Stimulated activated naive CD8-positive, alpha-beta T cell treated with anti-CD3 and anti-CD28 coated beads, Interleukin-15, Interleukin-2, amounts not matched to agents 100 U/mL and 50 U/mL, for 24 hours (primary cell): ENCODE results near the gene ERBB4.

Experiments used
- ATAC-seq: fragments of 150-1000 bp; cut with Tn5 transposase; one replicate; pipeline ENCODE4 v1.10.0; 2021
- DNase-seq: peaks from one replicate; pipeline ENCODE4 v3.0.0; 2021

ERBB4 gene

DNA sequence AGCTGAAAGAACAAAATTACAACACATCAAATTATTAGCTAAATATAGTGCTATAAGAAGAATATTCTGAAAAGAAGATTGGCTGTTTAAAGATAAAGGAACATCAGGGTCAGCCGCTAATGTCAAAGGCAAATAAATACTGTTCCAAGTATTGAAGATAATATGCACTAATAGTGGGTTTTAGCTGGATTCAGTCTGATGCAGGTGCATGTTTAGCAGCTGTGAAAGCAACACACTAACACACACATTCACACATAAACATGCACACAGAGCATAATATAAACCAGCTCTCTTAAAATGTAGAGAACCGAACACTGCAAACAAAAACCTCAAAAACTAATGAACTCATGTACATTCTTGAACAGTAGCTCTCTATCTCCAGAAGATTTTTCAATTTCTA is 634.6 kb downstream of the ERBB4 start:
- DNase-seq = no peak
- ATAC-seq = no peak

DNA sequence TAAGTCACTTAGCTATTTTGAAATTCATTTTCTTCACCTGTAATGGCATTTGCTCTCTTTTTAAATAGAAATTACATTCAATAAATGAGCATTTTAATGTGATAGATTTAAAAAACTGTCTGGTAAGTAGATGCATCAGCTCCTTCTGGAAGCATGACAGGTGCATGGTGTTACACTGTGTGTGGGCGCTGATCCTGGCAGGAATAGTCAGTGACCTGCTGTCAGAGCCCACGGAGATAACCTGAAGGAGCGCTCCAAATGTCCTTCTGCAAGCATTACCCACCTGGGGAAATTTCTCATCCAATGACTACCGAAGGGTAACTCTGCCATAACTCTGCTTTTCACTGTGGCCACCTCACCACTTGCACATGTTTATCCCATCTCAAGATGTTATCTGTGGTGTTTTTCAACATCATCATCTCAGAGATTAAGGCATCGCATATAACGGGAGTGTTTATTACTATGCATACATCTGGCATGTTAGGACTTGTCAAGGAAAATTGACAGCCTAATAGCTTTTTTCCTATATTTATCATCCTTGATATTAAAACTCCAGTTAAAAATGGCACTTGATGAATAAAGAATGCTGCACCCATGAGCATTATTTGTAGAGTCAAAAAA is 637.3 kb downstream of the ERBB4 start:
- DNase-seq = no peak
- ATAC-seq = no peak

DNA sequence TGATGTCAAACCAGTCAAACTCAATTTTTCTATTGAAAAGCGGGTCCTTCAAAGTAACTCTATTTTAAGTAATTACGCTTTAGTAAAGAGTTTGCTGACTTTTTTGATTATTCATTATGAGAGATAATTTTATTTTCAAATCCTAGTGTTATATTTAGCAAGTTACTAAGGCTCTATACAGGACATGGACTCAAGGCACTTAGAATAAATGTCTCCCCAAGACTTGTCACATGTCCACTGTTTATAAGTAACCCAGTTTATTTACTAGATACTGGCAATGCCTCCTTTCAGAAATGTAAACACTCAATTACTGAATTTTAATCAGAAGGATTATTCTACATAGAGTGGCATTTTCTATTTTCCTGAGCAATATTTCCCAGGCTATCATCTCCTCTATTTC is 638.1 kb downstream of the ERBB4 start:
- DNase-seq = no peak
- no peak for ATAC-seq

DNA sequence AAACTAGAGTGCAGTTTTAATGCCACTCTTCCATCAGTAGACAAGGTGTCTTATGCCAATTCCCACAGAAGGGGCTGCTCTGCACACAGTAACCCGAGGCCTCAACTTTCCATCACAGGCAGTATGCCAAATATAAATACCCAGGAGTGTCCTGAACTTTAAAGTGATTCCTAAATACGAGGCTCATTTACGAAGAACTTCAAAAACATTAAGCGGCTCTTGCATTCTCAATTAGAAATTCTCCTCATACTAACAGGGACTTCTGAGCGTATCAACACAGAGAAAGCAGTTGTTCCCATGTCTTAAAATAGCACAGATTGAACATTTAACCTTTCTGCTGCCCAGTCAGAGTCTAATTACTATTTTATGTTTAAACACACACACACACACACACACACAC is 638.6 kb downstream of the ERBB4 start:
- DNase-seq = no peak
- ATAC-seq = no peak

DNA sequence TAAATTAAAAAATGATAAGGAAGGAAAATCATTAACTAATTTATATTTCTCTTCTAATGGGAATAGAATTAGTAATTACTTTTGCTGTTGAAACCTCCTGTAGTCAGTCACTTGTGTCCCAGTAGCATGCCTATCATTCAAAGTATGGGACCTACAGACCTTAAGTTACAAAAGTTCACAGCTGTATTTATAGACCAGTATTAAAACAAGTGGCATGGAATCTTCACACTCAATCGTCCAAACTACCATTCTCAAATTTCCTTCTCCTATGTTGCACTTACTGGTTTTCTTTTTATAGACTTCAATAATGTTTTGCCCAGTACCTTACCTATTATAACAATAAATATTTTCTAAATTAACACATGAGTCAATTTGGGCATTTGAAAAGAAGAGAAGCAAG is 639.9 kb downstream of the ERBB4 start:
- ATAC-seq = no peak
- no peak for DNase-seq

DNA sequence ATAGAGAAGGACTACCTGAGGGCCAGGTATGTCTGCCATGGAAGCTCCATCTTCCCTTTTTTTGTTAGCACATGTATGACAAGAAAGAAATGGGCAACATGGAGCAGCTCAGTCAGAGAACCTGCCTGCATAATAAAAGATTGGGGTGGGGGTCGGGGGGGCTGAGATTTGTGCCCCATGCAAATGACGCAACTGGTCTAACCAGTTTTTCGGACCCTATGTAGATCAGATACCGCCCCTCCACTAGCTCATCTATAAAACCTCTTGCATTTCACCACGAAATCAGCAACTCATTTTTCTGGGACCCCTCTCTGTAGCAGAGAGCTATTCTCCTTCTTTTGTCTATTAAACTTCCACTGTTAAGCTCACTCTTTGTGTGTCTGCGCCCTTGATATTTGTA is 657.2 kb downstream of the ERBB4 start:
- DNase-seq = no peak
- ATAC-seq = no peak

DNA sequence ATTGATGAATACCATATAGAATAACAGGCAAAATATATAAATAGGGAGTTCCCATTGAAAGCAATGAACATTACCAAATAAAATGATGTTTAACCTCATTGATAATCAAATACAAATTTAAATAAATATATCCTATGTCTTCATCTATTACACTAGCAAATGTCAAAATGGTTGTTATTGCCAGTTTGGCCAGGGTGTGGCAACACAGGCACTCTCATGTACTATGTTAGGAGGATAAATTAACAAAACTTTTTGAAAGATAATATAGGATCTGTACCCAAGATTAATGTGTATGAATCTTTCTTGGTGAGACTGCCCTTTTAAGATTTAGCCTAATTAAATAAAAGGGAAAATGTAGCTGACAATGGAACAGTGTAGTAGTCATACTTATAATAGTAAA is 659.3 kb downstream of the ERBB4 start:
- DNase-seq = no peak
- ATAC-seq = no peak

DNA sequence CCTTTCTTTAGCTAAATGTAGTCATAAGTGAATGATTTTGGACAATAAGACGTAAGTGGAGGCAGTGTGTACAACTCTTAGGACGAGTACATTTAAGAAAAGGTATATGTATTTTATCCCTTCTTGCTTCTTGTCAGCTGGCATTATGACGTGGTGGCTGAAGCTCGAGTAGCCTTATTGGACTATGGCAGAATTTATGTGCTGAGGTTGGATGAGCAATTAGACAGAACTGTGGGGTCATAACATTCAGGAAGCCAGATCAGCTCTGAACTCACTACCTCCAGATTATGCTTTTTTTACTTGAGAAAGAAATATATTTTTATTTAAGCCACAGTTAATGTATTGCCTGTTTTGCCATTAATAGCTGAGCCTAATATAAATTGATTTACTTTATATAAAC is 661.5 kb downstream of the ERBB4 start:
- DNase-seq = no peak
- ATAC-seq = no peak

DNA sequence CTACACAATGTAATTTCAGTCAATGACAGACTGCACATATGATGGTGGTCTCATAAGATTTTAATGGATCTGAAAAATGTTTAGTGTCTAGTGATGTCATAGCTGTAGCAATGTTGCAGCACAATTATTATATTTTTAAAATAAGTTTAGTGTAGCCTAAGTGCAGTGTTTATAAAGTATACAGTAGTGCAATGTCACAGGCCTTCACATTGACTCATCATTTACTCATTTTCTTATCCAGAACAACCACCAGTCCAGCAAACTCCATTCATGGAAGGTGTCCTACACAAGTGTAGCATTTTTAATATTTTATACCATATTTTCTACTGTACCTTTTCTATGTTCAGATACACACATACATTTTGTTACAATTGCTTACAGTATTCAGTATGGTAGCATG is 663.1 kb downstream of the ERBB4 start:
- ATAC-seq = no peak
- no peak for DNase-seq

DNA sequence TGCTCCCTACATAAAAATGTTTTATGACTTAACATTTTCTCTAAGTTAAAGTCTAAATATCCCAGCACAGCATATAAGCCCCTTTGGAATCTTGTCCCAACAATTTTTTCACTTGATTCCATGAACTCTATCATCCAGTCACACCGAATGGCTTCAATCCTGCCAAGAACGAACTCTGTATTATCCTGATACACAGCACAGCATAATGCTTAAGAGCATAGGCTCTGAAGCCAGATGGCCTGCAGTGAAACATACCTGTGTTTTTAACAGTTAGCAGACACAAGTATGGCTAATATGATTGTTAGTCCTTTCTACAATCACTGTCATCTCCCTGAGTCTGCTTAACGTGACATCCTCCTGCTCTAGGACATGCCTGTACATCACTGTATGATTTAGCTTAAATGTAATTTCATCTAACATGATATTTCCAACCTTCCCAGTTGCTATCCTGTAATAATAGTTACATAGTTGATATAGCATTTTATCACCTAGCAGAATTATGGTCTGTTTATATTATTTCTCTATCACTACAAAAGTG is 669.5 kb downstream of the ERBB4 start:
- ATAC-seq (no peak), DNase-seq (no peak)

DNA sequence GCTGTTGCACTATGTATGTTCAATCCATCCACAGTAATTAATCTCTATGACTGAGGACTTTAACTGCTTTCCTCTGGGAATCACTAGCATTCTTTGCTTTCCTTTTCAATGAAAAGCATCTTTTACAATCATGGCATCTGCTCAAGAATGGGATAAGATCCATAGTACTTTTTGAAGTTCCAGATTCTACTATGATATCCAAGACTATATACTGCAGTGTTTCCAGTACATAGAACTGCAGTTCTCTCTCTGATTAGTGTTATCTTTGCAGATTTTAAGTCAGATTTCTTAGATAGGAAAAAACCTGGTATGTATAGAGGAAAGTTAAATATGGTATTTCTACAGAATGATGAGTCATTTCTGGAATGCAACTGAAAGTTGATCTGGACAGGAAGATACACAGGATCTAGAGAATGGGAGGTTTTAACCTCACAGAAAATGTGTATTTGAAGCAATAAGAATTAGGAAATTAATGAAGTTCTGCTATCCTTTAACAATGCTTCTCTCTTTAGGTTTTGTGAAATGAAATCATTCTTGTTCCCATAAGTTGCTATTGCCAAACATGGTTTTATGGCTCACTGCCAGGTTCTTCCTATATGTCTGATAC is 670.7 kb downstream of the ERBB4 start:
- ATAC-seq = no peak
- no peak for DNase-seq

DNA sequence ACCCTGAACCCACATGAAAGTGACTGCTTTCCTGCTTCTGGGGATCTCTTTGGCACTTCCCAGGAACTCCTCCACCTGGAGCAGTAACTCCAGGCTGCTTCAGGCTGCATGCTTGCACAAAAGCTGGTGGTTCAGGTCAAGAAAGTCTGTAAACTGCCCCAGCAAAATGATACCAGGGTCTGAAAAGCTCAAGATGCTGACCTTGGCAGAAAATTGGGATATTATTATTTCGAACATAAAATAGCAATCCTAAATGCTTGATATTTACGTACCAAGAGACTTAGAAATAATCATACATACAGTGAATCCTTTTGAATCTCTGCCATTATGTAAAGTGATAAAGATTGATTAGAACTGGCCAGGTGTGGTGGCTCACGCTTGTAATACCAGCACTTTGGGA is 674.3 kb downstream of the ERBB4 start:
- no peak for ATAC-seq
- DNase-seq = no peak

DNA sequence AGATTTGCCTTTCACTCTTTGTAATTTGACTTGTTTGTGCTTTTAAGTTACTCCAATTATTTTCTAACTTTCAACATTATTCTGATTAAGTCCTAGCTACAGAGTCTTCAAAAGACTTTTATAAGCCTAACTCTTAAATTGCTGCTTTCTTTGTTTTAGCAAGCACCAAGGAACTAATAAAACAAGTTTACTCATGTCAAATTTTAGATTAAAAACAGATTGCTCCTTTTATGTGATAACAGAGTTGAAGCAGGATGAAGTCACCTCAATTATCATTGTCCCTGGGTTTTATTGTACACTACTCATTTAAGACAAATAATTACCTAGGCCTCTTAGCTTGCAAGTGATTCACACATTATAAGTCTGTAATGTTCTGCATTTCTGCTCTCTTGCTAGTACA is 678.4 kb downstream of the ERBB4 start:
- ATAC-seq (no peak), DNase-seq (no peak)

DNA sequence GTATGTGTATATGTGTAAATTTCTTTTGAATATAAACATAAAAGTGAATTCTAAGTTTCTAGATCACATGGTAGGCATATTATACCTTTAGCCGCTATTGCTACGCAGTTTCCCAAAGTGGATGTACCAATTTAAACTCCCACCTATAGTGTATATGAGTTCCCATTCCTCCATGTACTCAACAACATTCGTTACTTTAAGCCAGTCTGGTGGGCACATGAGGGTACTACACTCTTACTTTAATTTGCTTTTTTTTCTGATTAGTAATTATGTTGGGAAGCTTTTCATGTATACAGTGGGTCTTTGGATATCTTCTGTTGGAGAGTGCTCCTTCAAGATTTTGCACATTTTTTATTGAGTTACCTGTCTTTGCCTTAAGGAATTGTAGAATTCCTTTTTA is 683.8 kb downstream of the ERBB4 start:
- ATAC-seq (no peak), DNase-seq (no peak)

DNA sequence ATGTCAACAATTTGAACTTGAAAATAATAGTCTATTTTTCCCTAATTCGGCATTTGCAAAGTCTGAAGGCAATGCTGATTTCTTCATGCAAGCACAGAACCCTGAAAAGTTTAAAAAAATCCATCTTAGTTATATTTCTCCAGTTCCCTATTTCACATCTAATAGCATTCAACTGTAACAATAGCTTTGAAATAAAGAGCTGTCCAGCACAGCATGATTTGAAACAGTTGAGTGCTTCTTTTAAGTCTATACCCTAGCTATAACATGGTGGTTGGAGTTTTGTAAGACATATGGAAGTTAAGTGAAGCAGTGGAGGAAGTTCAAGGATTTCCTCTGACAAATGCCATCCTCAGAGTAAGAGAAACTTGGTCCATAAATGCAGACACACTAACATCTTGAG is 691.9 kb downstream of the ERBB4 start:
- DNase-seq = no peak
- ATAC-seq = no peak

DNA sequence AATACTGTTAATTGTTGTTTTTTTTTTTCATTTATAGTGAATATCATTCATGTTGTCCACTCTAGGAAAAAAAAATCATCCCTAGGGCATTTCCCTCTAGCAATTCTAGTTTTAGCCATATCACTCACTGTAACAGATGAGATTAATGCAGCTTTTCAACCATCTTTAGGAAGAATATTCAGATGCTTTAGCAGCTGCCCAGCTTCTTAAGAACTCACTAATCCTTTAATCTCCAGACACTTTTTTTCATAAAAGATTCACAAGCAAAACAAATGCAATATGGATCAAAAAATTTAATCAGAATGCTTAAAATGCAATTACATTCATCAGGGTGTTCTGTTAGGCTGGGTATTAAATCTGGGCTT is 692.6 kb downstream of the ERBB4 start:
- DNase-seq (no peak), ATAC-seq (no peak)

DNA sequence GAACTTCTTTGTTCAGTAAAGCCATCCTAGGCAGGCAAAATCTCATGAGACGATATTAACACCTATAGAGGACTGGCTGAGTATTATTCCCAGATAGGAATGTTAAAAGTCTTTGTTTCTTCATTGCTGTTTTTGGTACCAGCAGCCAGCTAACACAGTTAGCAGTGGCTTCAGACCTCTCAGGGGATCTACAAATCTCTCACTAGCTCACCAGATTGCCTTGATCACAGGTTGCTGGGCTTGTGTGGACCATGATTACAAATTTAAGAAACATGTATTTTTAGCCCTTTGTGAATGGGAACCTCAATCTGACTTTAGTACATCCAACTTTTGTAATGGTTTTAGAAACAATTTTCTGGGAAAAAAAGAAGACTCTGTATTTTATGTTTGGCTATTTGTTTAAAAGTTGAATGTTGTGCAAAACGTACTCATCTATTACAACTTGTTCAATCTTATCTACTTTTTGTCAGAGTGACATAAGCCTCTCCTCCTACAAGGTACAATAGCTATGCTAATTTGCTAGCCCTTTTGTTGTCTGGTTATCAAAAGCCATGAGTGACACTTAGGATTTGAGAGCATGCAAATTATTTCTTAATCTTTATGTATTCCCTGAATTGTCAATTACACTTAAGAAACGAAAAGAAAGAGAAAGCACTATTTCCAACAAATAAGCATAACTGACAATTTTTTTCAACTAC is 693.1 kb downstream of the ERBB4 start:
- ATAC-seq (no peak), DNase-seq (no peak)

DNA sequence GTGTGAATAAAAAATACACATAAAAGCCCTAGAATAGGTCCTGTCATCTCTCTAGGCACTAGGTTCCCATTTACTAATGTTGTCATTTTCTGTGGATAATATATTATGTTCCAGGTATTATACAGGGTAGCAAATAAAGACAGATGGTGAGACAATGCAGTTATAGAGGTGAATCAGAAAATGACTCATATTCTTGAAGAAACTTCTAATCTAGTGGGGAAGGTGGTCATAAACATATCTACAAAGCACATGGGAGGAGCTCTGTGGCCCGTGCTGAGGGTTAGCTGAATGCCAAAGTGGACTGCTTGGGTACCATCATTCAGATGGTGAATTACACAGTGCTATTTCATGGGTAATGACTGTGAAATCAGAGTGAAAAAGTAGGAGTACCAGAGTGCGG is 700.9 kb downstream of the ERBB4 start:
- no peak for ATAC-seq
- DNase-seq = no peak

DNA sequence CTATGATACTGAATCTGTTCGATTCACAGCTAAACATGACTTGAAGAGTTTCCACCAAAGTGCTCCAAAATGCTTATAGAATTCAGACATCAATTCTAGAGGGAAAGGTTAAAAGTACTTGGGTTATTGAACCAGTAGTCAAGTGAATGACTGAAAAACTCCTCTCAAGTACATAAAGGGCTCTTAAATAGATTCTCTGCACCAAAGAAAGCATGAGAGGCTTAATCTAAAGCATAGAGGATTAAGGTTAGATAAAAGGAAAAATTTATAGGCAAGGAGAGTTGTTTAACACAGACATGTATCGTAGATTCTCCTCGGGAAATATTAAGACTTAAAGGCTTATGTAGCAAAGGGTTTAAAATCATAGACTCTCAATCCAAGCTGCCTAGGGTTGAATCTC is 701.4 kb downstream of the ERBB4 start:
- DNase-seq = no peak
- ATAC-seq = no peak

DNA sequence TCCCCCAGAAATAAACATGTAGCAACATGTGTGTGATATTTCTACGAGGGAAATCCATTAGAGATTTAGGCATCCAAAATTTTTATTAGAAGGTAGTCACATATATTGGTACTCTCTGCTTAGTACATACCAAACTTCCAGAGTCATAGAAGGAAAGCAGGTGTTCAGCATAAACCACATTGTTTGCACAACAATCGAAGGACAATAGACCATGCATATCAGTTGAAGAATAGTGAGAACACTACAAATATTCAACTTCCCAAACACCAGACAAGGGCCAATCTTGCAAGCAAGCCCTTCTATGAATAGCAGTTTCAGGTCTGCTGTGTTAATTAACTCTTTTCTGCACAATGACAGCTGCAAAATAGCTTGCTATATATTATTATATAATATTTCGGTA is 702.2 kb downstream of the ERBB4 start:
- no peak for ATAC-seq
- DNase-seq = no peak

DNA sequence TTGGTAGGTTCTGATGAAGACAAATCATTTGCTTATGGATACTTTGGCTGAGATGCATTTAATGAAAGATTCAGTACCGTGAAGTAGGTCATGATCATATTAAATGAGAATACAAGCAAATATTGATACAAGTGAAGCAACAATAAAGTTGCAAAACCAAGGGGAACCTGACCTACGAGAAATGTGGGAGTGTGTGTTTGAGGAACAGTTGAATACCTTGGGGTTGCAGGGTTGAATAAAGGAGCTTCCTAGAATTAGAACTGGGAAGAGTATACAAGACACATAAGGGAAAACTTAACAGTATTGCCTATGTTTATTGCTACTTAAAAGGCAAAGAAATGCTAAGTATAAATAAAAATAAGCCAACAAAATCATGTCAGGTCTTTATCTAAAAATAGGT is 702.9 kb downstream of the ERBB4 start:
- ATAC-seq = no peak
- DNase-seq = no peak

DNA sequence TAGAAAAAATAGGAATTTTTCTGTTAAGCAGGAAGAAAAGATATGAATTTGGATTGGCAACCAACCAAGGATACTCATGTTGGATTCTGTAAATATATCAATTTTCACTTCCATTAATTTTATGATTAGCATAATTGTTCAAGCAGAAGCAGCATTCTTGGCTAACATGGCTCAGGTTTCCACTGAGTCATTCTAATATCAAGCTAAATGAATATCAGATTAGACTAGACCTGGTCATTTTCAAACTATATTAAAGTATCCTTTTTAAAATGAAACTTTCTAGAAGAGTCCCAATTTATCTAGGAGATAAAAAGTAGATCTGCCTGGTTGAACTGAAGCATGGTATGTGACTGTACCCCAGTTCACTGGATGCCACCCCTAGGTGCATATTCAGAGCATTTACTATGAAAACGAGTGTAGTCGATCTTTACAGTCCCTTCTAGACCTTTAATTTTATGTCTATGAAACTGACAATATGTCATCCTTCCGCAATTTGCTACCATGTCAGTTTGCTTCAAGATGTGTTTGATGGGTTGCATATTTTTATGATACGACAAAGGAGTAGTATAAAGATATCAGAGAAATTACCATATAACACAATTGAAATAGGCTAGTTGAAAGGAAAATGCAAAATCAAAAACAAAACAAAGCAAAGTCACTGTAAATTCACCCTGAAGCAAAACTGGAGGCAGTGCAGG is 704.9 kb downstream of the ERBB4 start:
- ATAC-seq = no peak
- DNase-seq = no peak

DNA sequence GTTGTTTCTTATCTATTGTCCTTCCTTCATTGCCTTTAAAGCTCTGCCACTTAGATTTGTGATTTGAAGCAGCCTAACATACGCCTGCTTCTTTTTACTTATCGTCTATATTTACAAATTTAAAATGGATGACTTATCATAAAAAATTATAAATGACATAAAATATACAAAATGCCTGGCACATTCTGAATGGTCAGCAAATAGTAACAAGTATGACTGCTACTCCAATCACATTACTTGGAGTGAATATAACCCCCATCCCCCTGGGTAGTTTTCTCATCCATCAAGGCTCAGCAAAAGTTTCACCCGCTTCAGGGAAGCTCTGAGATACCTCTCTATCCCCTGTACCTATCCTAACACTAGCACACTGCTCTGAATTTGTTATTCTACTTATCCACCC is 708.9 kb downstream of the ERBB4 start:
- no peak for ATAC-seq
- no peak for DNase-seq
